Measurements from ENCODE around the gene TRPC3.

TRPC3 gene

DNA sequence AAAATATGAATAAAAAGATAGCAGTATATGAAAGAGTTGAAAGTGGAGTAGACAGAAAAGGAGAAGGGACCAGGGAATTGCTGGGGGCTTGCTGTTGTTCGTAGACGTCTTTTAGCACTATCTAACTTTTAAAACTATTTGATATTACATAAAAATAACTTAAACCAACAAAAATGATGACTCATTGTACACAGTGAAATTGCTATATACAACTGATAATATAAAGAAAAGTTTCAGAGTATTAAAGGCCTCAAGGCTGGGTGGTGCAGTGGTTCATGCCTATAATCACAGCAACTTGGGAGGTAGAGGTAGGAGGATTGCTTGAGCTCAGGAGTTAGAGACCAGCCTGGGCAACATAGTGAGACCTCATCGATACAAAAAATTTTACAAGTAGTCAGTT is 5.2 kb downstream of the TRPC3 start:
- TF ChIP-seq, protein P1, sequence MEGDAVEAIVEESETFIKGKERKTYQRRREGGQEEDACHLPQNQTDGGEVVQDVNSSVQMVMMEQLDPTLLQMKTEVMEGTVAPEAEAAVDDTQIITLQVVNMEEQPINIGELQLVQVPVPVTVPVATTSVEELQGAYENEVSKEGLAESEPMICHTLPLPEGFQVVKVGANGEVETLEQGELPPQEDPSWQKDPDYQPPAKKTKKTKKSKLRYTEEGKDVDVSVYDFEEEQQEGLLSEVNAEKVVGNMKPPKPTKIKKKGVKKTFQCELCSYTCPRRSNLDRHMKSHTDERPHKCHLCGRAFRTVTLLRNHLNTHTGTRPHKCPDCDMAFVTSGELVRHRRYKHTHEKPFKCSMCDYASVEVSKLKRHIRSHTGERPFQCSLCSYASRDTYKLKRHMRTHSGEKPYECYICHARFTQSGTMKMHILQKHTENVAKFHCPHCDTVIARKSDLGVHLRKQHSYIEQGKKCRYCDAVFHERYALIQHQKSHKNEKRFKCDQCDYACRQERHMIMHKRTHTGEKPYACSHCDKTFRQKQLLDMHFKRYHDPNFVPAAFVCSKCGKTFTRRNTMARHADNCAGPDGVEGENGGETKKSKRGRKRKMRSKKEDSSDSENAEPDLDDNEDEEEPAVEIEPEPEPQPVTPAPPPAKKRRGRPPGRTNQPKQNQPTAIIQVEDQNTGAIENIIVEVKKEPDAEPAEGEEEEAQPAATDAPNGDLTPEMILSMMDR (IDR thresholded peaks at IDR 0.05), result no peak
- no peak for TF ChIP-seq ZFX (IDR thresholded peaks at IDR 0.05; ENCODE audit: borderline replicate concordance)
- H3K27ac ChIP-seq, result no peak overlapping the region

- TF ChIP-seq, protein P1 (IDR thresholded peaks at IDR 0.05), result peak; percentile 45
- no peak for TF ChIP-seq ZFX (IDR thresholded peaks at IDR 0.05; ENCODE audit: borderline replicate concordance)
- H3K27ac ChIP-seq, result no peak overlapping the region
Measured at GRCh38 chr4:121943941-121944340, 7.9 kb downstream of the TRPC3 start.

DNA sequence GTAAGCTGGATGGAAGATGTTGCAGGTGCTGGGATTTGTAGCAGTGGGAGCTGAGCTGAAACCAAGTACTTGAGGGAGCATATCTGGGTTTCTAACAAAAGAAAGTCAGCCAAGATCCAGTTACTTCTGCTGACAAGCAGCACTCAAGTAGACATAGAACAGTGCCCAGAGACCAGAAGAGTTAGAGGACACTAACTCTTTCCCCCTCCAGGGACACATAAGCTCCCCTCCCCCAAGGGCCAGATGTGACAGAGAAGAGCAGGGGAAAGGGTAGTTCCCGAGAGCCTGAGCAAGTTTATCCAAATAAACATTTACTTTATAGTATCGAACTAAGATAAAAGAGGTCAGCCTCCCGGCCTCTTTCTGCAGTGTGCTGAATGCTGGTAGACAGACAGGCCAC is 12.2 kb downstream of the TRPC3 start:
- no peak overlapping the region for H3K27ac ChIP-seq
- TF ChIP-seq ZFX (IDR thresholded peaks at IDR 0.05; ENCODE audit: borderline replicate concordance), result no peak
- TF ChIP-seq, protein P1 (IDR thresholded peaks at IDR 0.05), result no peak

GRCh38 chr4:121938282-121939092 is 13.4 kb downstream of the TRPC3 start:
- H3K27ac ChIP-seq, result no peak overlapping the region
- TF ChIP-seq, protein P1 (IDR thresholded peaks at IDR 0.05), result no peak
- no peak for TF ChIP-seq ZFX (IDR thresholded peaks at IDR 0.05; ENCODE audit: borderline replicate concordance)

DNA sequence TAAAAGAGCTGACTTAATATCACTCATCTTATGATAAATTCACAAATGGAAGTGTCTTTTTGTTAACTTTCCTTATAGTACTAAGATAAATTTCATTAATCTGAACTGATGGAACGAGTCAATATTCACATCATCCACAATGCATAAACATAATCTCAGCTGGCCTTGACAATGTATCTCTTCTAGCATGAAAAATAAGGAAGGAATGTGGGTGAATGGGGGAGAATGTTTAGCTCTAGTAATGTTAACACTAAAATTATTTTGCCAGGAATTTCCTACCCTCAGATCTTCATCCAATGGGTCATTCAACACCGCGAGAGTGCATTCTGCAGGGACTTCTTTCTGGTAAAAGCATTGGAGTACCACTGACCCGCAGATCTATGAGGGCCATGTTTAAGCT is 15.8 kb downstream of the TRPC3 start:
- no peak overlapping the region for H3K27ac ChIP-seq
- TF ChIP-seq, protein P1 (IDR thresholded peaks at IDR 0.05), result no peak
- TF ChIP-seq ZFX (IDR thresholded peaks at IDR 0.05; ENCODE audit: borderline replicate concordance), result no peak

DNA sequence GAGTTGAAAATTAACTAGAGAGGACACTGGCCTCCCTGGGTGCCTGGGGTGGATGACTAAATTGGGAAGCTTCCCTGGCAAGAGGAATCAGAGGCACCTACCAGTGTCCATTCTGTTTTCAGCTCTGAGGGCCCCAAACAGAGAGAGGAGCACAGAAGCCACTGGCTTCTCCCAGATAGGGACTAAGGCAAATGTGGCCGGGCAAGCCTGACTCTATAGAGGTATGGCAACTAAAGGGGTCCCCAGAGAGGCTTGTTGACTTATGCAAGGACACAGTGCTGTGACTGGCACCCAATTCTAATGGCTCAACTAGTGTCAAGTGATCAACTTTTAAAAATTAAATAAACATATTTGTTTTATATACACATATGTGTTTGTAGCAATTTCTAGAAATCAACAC is 17.2 kb downstream of the TRPC3 start:
- no peak for TF ChIP-seq ZFX (IDR thresholded peaks at IDR 0.05; ENCODE audit: borderline replicate concordance)
- TF ChIP-seq, protein P1 (IDR thresholded peaks at IDR 0.05), result no peak
- H3K27ac ChIP-seq, result no peak overlapping the region

GRCh38 chr4:121932212-121932974 is 19.5 kb downstream of the TRPC3 start:
- TF ChIP-seq, protein P1 (IDR thresholded peaks at IDR 0.05), result no peak
- TF ChIP-seq ZFX (IDR thresholded peaks at IDR 0.05; ENCODE audit: borderline replicate concordance), result no peak
- no peak overlapping the region for H3K27ac ChIP-seq
